K562 (cell line): ENCODE data around the gene TMEM107. TPM values are rescaled to one million over a fixed set of nuclear protein-coding genes. Genes with fewer than 3 reads are reported as not detected.
A peak's percentile ranks its signal among the peaks of the same experiment; 100 is the strongest.

Experiments used
- CBFA2T3 ChIP-seq: fragments of 450-650 bp; IDR thresholded peaks from 2 replicates; pipeline ENCODE4 v1.6.1; 2017
- CBX1 ChIP-seq: sonication (generic); IDR thresholded peaks from 2 replicates; pipeline ENCODE4 v1.6.1; 2016; ENCODE audit warnings: antibody characterized with exemption, low read depth, mild to moderate bottlenecking
- DMBX1 ChIP-seq: fragments of 250-450 bp; sonication (Bioruptor Pico); IDR thresholded peaks from 2 replicates; pipeline ENCODE4 v1.8.0; 2022; ENCODE audit warnings: inconsistent platforms, mild to moderate bottlenecking, moderate library complexity, borderline replicate concordance
- FIP1L1 ChIP-seq: fragments of 200-400 bp; formaldehyde crosslinking; IDR thresholded peaks from 2 replicates; pipeline ENCODE4 v1.6.1; 2018; ENCODE audit warnings: mild to moderate bottlenecking, low read depth, low read length; ENCODE audit not compliant: poor library complexity, severe bottlenecking
- HSF4 ChIP-seq: fragments of 250-450 bp; sonication (Bioruptor Pico); IDR thresholded peaks from 2 replicates; pipeline ENCODE4 v2.1.2; 2022; ENCODE audit warnings: mild to moderate bottlenecking, moderate library complexity, borderline replicate concordance
- POLR3A ChIP-seq: IDR thresholded peaks from 2 replicates; pipeline ENCODE4 v1.6.1; 2011; ENCODE audit warnings: borderline replicate concordance, mild to moderate bottlenecking, moderate library complexity; ENCODE audit not compliant: insufficient read length, insufficient read depth; ENCODE audit errors: extremely low read depth
- RBFOX2 ChIP-seq: fragments of 200-400 bp; formaldehyde crosslinking; IDR thresholded peaks from 2 replicates; pipeline ENCODE4 v1.6.1; 2017; ENCODE audit warnings: low read depth, mild to moderate bottlenecking, low read length, moderate library complexity
- SAFB2 ChIP-seq: fragments of 200-400 bp; formaldehyde crosslinking; IDR thresholded peaks from 2 replicates; pipeline ENCODE4 v1.6.1; 2018; ENCODE audit warnings: borderline replicate concordance, low read length, low read depth, moderate library complexity; ENCODE audit not compliant: severe bottlenecking
- SRSF7 ChIP-seq: fragments of 200-400 bp; formaldehyde crosslinking; optimal IDR thresholded peaks from 2 replicates; pipeline ENCODE3; 2017; ENCODE audit warnings: mild to moderate bottlenecking, low read depth, low read length
- YBX1 ChIP-seq: fragments of 450-650 bp; IDR thresholded peaks from 2 replicates; pipeline ENCODE4 v1.7.1; 2016; ENCODE audit warnings: mild to moderate bottlenecking
- ZBTB17 ChIP-seq: fragments of 450-650 bp; formaldehyde crosslinking; IDR thresholded peaks from 2 replicates; pipeline ENCODE4 v1.4.0; 2020; ENCODE audit warnings: mild to moderate bottlenecking
- ZNF780A ChIP-seq: fragments of 250-450 bp; sonication (Bioruptor Pico); IDR thresholded peaks from 2 replicates; pipeline ENCODE4 v1.5.0; 2021; ENCODE audit warnings: mild to moderate bottlenecking
- ZNF785 ChIP-seq: fragments of 250-450 bp; sonication (Bioruptor Pico); IDR thresholded peaks from 2 replicates; pipeline ENCODE4 v1.4.0; 2020; ENCODE audit warnings: mild to moderate bottlenecking
- polyA plus RNA-seq, 8 experiments: library from polyadenylated mRNA; depleted of rRNA in 4 of 8; stranded (reverse) in 5 of 8; unstranded in 3 of 8; fragments of >200 nt; fragmentation: Nextera tagmentation in 2 of 8; fragmentation: Illumina TruSeq in 1 of 8; extraction: Ambion mirVana in 2 of 8; extraction: Trizol in 1 of 8; gene quantifications; 2 replicates each; pipeline versions ENCODE4 v1.2.1 to v1.2.3, GENCODE V29; 2011 to 2014; ENCODE audit warnings: inconsistent platforms in 1 of 8, missing spikeins in 1 of 8
- total RNA-seq, 7 experiments: library from RNA; depleted of rRNA in 6 of 7; stranded (reverse); fragments of >200 nt in 6 of 7; fragmentation: Illumina TruSeq in 2 of 7; extraction: Trizol in 2 of 7; gene quantifications; 2 replicates each; pipeline versions ENCODE4 v1.2.1 to v1.2.3, GENCODE V29; 2011 to 2021; ENCODE audit warnings: low replicate concordance in 1 of 7
- TF ChIP-seq, protein P1 (sequence below): sonication (generic); formaldehyde crosslinking; IDR thresholded peaks from 2 replicates; pipeline ENCODE4 v1.8.0; 2022; ENCODE audit warnings: mild to moderate bottlenecking, missing genetic modification reagents
- TF ChIP-seq, protein P2 (sequence below), 2 experiments: IDR thresholded peaks; 2 replicates each; pipeline ENCODE4 v1.6.1; 2012; ENCODE audit warnings: improper control_type of control experiment in 2 of 2, low read depth in 2 of 2, low read length in 2 of 2, borderline replicate concordance in 1 of 2
- TF ChIP-seq, protein P3 (sequence below): sonication (generic); formaldehyde crosslinking; IDR thresholded peaks from 2 replicates; pipeline ENCODE4 v1.8.0; 2023; ENCODE audit warnings: missing genetic modification reagents, mild to moderate bottlenecking, borderline replicate concordance
- TF ChIP-seq, protein P4 (sequence below): sonication (generic); formaldehyde crosslinking; IDR thresholded peaks from 2 replicates; pipeline ENCODE4 v1.8.1; 2023; ENCODE audit warnings: mild to moderate bottlenecking, missing genetic modification reagents

TMEM107 gene
- total and polyA plus RNA-seq, 9 of the 15 experiments (the other 6 are each of a cell fraction or from before 2014, with no cell fraction given), result 7.1 to 26.2 (median 16.9) TPM

DNA sequence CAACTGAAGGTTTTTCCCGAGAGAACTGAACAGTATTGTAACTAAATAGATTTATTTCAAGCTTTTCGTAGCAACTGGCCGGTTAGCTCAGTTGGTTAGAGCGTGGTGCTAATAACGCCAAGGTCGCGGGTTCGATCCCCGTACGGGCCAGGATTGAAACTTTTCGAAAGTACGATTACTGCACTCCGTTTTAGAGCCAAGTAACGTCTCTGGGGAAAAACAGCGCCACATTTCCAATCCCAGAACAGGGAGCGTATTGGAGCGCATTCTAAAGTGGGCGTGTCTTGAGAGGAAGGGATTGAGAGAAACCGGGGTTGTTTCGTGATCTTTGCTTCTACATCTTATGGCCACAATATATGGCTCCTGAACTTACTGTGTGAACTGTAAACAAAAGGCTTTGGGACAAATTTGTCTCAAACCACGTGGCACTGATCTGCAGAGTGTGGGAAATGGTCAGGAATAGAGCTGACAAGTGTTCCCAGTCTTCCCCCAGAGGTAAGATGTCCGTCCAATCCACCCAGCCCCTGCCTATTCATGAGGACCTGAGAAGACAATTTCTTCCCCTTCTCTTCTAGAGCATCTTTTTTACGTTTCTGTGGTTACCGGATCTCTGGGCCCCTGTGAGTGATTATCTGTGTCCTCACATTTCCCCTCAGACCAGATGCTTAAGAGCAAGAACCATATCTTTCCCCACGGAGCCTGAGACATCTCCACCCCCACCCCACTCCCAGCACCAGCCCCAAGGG is 11.5 kb upstream of the TMEM107 start (continued):
- TF ChIP-seq, protein P1, sequence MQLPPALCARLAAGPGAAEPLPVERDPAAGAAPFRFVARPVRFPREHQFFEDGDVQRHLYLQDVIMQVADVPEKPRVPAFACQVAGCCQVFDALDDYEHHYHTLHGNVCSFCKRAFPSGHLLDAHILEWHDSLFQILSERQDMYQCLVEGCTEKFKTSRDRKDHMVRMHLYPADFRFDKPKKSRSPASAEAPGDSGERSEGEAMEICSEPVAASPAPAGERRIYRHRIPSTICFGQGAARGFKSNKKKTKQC (CRISPR knock-in tag), result no peak
- peak; percentile 17; the same call in 1 of the 2 replicates for TF ChIP-seq CBX1
- no peak for TF ChIP-seq HSF4
- TF ChIP-seq YBX1, result no peak
- TF ChIP-seq, protein P2, sequence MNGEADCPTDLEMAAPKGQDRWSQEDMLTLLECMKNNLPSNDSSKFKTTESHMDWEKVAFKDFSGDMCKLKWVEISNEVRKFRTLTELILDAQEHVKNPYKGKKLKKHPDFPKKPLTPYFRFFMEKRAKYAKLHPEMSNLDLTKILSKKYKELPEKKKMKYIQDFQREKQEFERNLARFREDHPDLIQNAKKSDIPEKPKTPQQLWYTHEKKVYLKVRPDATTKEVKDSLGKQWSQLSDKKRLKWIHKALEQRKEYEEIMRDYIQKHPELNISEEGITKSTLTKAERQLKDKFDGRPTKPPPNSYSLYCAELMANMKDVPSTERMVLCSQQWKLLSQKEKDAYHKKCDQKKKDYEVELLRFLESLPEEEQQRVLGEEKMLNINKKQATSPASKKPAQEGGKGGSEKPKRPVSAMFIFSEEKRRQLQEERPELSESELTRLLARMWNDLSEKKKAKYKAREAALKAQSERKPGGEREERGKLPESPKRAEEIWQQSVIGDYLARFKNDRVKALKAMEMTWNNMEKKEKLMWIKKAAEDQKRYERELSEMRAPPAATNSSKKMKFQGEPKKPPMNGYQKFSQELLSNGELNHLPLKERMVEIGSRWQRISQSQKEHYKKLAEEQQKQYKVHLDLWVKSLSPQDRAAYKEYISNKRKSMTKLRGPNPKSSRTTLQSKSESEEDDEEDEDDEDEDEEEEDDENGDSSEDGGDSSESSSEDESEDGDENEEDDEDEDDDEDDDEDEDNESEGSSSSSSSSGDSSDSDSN (IDR thresholded peaks at IDR 0.05; ENCODE audit: borderline replicate concordance in 1 of 2, low read depth in 2 of 2, low read length in 2 of 2), result 0 out of 4 replicates have a peak, but pooled peaks have one; percentile 30 to 61
- no peak for TF ChIP-seq SAFB2
- no peak for TF ChIP-seq SRSF7
- TF ChIP-seq CBFA2T3, result peak; percentile 78
- no peak for TF ChIP-seq ZNF785
- TF ChIP-seq ZBTB17 (CRISPR knock-in tag), result no peak
- TF ChIP-seq, protein P3, sequence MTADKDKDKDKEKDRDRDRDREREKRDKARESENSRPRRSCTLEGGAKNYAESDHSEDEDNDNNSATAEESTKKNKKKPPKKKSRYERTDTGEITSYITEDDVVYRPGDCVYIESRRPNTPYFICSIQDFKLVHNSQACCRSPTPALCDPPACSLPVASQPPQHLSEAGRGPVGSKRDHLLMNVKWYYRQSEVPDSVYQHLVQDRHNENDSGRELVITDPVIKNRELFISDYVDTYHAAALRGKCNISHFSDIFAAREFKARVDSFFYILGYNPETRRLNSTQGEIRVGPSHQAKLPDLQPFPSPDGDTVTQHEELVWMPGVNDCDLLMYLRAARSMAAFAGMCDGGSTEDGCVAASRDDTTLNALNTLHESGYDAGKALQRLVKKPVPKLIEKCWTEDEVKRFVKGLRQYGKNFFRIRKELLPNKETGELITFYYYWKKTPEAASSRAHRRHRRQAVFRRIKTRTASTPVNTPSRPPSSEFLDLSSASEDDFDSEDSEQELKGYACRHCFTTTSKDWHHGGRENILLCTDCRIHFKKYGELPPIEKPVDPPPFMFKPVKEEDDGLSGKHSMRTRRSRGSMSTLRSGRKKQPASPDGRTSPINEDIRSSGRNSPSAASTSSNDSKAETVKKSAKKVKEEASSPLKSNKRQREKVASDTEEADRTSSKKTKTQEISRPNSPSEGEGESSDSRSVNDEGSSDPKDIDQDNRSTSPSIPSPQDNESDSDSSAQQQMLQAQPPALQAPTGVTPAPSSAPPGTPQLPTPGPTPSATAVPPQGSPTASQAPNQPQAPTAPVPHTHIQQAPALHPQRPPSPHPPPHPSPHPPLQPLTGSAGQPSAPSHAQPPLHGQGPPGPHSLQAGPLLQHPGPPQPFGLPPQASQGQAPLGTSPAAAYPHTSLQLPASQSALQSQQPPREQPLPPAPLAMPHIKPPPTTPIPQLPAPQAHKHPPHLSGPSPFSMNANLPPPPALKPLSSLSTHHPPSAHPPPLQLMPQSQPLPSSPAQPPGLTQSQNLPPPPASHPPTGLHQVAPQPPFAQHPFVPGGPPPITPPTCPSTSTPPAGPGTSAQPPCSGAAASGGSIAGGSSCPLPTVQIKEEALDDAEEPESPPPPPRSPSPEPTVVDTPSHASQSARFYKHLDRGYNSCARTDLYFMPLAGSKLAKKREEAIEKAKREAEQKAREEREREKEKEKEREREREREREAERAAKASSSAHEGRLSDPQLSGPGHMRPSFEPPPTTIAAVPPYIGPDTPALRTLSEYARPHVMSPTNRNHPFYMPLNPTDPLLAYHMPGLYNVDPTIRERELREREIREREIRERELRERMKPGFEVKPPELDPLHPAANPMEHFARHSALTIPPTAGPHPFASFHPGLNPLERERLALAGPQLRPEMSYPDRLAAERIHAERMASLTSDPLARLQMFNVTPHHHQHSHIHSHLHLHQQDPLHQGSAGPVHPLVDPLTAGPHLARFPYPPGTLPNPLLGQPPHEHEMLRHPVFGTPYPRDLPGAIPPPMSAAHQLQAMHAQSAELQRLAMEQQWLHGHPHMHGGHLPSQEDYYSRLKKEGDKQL (CRISPR knock-in tag), result no peak
- no peak for TF ChIP-seq RBFOX2
- no peak for TF ChIP-seq DMBX1 (CRISPR knock-in tag)
- no peak for TF ChIP-seq ZNF780A (CRISPR knock-in tag)
- TF ChIP-seq POLR3A, result peak; percentile 79
- TF ChIP-seq FIP1L1, result no peak
- TF ChIP-seq, protein P4, sequence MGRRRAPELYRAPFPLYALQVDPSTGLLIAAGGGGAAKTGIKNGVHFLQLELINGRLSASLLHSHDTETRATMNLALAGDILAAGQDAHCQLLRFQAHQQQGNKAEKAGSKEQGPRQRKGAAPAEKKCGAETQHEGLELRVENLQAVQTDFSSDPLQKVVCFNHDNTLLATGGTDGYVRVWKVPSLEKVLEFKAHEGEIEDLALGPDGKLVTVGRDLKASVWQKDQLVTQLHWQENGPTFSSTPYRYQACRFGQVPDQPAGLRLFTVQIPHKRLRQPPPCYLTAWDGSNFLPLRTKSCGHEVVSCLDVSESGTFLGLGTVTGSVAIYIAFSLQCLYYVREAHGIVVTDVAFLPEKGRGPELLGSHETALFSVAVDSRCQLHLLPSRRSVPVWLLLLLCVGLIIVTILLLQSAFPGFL (CRISPR knock-in tag), result no peak
